ENCODE measurements around the gene FAM20A. TPM values are rescaled to one million over a fixed set of nuclear protein-coding genes. Genes with fewer than 3 reads are reported as not detected.

Gene FAM20A
- total and polyA plus RNA-seq, 2 of the 8 experiments (the other 6 are each of a cell fraction or from before 2014, with no cell fraction given) = 3.6 to 11.9 TPM

GRCh38 chr17:68512247-68512959, 88.8 kb downstream of the FAM20A start, which contains the start of gene PRKAR1A (continued):
- TF ChIP-seq CTBP2 (IDR thresholded peaks at IDR 0.05; ENCODE audit: borderline replicate concordance, insufficient read depth, insufficient read length, low read length) (no peak), CREB1 (IDR thresholded peaks at IDR 0.05) (peak; percentile 88), KDM1A (IDR thresholded peaks at IDR 0.05; ENCODE audit: borderline replicate concordance, low read length) (no peak), POLR2AphosphoS5 (IDR thresholded peaks at IDR 0.05; ENCODE audit: low read depth, low read length) (peak; percentile 90), SP2 (IDR thresholded peaks at IDR 0.05; ENCODE audit: low read length) (no peak), YY1 (IDR thresholded peaks at IDR 0.05; ENCODE audit: low read depth, low read length) (peak; percentile 92), KDM5A (IDR thresholded peaks at IDR 0.05; ENCODE audit: low read length) (peak; percentile 66; the same call in 1 of the 2 replicates)
